Measurements from ENCODE around the gene LHFPL6.

Gene LHFPL6

DNA sequence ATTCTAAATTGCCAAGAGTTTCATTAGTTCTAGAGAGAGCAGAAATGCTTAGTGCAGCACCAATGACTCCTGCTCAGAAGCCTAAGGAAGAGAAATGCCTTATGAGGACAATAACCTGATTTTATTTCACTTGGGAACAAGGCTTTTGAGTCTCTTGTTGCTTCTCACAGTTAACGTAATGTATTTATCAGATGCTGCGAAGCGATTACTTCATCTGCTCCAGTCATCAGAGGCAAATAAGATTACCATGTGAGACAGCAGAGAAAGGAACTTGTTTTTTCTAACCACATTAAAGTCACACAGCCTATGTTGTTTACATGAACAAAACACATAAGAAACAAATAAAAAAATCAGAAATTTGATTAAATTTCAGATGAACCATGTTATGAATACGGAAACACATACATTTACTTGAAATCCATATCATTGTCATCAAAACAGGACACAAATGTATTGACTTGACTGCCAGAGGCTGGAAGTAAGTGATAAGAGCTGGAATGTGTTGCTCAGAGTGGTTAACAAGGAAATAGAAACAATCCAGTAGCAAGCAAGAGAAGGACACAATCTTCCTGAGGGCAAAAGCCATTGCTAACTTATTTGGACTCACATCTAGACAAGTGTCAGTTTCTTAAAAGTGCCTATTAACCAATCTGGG lies 147.3 kb downstream of the LHFPL6 start:
- DNase-seq, result no peak

DNA sequence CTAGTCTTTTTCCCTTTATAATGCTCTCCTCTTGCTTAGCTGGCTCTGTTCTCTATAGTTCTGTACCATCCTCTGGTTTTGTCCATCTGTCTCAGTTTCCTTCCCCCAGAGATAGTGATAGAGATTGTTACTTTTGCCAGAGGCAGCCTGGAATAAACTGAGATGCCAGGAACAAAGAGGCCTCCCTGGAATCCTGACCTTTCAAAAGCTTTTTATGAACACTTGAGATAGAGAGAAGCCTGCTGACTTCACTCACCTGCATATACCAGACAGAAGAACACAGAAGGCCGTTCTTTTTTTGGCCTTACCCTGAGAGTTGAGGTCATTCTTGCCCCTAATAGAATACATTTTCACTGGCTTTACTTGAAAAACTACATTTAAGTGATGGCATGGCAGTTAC lies 150.2 kb downstream of the LHFPL6 start:
- DNase-seq, result no peak

DNA sequence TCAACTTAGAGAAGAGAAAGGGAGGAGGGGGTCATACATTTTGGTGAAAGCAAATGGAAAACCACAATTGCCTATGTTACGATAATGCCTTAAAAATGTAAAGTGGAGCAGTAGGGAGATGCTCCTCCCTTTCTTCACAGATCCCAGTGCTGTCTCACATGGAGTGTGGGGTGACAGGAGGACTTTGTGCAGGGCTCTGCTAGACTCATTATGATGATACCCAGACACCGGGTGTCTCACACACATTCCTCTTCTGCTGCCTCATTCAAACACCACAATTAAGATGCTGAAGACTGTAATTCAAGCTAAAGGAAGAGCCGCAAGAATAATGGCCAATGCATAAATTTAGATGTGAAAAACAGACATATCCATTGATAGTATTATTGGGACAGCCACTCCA lies 150.6 kb downstream of the LHFPL6 start:
- no peak for DNase-seq

DNA sequence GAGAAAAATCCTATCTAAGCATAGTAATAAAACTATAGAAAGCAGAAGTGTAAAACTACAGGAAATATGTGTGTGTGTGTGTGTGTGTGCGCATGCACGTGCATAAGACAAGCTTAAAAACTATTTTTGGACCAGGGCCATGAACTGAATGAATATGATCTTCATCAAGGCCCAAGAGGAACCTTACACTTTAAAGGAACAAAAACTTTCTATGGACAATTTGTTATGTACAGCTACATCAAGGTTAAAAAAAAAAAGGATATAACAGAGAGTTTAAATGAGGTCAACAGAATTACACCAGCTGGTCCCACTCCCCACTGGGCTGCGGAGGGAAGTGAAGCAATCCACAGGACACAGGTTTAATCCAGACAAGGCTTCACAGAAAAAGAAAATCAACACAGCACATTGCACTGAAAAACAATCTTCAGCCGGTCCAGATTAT lies 151.1 kb downstream of the LHFPL6 start:
- no peak for DNase-seq

DNA sequence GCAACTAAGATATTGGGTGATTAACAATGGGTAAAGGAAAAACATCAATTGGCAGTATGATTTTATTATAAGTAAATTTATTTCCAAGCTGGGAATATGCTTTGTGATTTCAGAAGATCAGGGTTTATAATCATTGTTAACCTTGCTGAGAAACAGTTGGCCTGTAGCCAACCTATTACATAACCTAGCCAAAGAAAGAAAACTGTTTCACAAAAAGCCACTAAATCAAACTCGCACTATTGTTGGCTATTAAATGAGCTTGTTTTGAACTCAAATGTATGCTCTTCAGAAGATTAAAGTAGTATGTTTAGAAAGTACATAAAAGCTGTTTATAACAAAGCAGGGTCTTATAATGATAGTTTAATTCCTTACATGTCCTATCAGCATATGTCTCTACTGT lies 151.7 kb downstream of the LHFPL6 start:
- DNase-seq, result no peak

DNA sequence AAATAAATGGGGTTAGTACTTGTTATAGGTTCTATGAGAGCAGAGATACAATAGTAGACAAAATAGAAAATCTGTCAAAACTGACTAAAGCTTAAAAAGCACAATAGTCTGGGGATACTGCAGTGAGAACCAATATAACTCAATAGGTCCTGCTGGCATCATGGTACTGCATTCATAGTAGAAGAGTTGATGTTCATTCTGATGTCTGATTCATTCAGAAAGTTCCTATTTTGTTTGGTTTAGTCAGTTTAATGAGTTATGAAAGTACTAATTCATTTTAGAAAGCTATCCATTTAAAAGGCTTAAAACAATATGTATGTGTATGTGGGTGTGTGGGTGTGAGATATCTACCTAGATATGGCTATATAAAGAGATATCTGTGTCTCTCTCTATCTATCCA lies 152.8 kb downstream of the LHFPL6 start:
- no peak for DNase-seq

DNA sequence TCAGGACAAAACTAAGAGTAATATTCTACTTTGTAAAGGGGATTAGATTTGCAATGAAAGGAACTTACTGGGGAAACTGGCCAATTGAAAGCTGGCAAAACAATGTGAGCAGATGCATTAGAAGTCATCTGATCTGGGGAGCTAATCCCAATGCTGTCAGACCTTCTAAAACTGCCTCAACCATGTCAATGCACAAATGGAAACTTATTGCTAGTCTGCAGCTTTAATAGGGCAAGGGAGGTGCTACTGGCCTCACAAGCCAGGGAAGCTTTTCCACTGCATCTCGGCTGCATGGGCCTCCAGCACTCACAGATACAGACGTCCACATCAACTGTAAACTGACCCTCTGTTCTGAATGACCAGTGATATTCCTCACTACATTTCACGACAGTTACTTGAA lies 154.2 kb downstream of the LHFPL6 start:
- DNase-seq, result no peak

DNA sequence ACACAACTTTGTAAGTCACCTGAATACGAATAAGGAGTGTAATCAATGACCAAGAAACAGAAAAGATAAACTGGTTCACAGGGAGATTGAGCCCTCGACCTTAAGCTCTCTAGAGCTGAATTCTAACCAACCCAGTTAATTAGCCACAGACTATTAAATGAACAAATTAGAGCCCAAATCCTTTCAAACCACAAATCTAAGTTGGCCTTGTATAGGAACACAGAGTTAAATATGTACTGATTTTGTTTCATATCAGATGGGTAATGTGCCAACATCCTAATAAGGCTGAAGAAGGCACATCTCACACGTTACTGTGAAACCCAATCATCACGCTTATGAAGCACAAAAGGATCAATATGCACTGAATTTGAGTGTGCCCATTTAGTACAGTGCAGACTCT lies 156.1 kb downstream of the LHFPL6 start:
- no peak for DNase-seq

DNA sequence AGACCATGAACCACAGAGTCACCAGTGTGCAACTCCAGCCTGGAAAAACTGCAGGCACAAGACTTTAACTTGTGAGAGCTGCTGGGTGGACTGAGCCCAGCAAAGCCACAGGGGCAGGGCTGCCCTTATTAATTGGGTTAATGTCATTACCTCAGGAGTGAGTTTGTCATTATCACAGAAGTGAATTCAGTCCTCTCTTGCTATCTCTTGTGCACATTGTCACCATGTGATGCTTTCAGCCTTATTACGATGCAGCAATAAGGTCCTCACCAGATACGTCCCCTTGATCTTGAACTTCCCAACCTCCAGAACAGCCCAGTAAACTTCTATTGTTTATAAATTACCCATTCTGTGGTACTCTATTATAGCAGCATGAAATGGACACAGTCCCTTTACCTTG lies 158.1 kb downstream of the LHFPL6 start:
- no peak for DNase-seq

DNA sequence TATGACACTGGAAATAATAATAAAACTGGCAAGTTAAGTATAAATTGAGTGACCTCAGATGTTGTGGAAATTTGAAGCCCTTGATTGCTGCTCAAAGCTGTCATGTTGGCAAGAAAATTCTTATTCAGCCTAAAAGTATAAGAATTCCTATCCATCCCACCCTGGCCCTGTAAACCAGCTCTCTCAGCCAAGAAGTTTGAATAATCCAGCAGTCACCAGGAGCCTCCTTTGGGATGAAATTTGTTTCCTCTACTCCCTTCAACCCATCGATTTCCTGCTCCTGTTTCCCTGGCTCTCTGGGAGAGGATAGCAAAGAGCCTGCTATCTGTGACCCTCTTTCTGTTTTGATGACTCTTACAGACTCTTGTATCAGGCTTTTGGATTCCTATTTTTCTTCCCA lies 169.3 kb downstream of the LHFPL6 start:
- DNase-seq, result no peak

DNA sequence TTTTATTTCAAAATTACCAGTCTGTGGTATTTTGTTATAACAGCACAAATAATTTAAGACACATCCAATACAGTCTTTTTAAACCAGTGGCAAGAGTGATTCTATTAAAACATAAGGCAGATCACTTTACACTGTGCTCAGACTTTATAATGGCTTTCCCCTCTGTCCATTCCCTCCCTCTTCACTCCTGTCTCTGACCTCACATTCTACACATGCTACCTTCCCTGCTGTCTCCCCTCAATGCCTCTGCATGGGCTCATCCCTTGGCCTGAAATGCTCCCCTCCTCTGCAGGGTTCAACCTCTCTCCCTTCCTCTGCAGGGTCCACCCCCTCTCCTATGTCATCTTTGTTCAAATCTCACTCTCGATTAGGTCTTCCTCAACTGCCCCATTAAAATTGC lies 170.8 kb downstream of the LHFPL6 start:
- no peak for DNase-seq

DNA sequence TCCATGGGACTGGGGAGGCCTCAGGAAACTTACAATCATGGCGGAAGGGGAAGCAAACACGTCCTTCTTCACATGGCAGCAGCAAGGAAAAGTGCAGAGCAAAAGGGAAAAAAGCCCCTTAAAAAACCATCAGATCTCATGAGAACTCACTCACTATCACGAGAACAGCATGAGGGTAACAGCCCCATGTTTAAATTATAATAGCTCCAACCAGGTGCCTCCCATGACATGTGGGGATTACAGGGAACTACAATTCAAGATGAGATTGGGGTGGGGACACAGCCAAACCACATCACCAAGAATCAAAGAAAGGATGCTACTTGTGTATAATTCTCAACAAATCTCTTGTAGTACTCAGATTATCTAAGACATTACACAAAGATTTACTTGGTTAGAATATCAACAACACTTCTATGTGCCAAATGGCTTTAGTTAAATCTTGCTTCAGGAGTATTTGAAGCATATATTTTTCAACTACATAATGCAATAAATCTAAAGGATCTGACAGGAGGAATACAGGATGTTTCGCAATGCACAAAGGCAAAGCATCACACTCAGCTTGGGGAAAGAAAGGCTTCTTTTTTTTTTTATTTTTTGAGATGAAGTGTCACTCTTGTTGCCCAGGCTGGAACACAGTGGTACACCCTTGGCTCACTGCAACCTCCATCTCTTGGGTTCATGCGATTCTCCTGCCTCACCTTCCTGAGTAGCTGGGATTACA lies 180.0 kb downstream of the LHFPL6 start:
- no peak for DNase-seq

DNA sequence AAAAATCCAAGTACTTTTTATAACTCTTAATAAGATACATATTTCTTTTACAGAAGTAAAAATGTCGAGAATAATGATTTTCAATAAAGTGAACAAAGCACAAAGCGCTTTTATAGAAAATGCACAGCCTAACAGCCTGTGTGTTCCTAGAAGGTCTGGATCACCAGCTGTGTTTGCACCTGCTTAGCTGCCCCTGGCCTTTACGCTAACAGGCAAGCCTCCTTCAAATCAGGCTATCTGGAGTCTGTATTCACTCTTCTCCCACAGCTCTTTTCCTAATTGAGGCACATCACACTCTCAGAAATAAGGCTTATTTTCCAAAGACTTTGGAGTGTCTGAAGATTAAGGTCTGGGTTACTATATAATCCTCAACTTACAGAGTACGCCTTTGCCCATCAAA lies 183.1 kb downstream of the LHFPL6 start:
- no peak for DNase-seq

DNA sequence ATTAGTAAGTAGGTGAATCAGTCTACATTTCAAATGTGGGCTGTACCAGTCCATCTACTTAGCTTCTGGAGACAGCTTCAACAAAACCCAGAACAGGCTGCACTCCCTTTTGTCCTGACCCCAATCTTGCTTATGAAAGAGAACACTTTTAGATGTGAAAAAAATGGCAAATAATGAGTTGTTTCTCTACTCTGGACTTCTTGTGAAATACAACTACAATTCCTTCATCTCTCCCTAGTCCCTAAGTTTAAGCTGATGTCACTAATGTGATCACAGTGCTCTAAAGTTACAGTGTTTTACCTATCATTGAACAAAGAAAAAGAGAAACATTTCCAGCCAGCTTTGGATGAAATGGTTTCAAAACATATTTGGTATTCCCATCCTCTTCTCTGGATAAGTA lies 183.9 kb downstream of the LHFPL6 start:
- DNase-seq, result no peak

DNA sequence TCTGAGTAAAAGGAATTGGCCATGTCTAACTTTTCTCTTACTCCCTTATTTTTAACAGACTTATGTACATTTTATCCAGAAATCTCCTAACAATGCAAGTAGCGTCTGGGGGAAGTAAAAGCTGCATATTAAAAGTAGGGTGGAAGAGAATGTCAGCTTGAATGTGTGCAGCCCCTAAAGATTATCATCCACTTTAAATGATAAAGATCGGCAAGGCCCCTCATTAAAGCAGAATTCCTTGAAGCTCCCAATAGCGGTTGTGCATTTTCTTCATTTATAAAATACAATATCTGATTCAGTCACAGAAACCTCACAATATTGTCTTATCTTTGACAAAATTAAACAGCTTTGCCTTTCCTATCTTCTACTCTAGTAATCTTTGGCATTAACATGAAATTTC lies 184.6 kb downstream of the LHFPL6 start:
- DNase-seq, result no peak

DNA sequence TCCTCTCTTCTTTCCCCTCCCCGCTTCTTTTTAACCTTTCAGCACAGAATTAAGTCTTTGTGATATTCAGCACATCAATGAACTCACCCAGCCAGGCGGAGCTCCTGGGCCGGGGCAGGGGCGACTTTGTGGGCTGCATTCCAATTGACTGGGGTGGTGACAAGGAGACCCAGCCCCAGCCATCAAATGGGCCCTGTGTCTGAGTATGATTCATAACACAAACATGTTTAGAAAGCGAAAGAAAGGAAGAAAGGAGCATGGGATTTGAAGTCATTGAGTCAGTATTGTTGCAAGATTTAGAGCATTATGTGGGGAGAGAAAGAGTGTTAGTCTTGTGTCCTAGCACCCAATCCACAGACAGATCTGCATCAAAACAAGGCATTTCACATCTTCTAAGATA lies 185.3 kb downstream of the LHFPL6 start:
- no peak for DNase-seq

DNA sequence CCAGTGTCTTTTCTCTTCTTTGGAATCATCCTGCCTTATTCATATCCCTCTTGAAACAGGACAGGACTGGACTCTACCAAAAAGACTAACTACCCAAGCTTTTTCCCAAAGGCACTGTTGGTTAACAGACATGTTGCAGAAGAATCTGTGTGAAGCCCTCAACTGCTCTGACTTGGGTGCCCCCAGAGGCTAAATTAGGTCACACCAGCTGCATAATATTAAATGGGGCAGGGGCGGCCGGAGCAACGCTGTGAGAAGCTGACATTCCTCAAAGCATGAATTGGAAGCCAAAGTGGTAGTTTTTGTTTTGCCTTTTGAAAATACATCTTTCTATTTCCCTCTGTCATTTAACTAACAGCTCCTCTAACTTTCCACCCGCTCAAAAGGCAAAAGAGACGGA lies 185.9 kb downstream of the LHFPL6 start:
- DNase-seq, result no peak

DNA sequence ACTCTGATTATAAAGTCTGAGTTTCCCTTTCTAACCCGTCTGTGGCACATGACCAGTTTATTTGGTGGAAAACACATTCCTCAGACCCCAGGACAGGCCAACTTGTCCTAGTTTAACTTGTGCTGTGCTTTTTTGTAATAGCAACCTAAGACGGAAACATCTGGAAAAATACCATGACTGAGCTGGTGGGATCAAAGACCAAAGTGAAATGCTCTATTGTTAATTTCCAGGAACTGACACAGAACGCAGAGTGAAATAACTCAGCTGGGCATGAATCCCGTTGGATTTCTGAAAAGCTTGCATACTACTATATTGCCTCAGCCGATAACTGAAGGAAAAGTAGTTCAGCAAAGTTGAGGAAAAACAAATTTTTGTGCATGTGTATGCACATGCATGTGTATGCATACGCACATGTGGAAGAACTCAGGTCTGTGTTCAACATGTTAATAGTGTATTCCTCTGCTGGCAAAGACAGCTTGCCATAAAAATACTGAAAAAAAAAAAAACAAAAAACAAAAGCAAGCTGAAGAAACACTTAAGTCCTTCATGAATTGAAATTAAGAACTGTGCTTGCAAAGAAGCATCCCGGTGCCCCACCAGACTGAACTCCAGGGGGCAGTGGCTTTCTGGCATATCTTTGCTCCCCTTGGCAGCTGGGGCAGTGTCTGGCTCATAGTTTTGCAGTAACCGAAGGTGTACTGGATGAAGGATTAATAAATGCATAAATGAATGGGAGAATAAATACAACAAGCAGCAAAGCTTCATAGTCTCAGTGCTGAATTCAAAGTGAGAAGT lies 187.8 kb downstream of the LHFPL6 start:
- no peak for DNase-seq

DNA sequence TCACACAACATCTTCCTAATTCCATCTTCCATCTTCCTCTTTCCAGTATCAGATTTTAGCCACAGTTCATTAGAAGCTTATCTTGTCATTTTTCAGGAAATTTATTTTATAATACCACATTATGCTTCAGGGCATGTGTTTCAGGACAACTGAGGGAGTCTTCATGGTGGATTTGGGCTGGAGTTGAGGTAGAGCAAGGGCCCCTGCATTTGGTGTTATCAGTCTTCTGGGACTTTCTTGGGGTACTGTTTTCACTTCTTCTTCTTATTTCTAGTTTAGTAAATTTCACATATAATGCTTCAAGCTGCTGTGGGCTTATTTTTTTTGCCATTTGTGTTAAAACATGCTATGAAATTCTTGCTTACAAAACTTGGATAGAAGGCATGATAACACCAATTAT lies 188.7 kb downstream of the LHFPL6 start:
- no peak for DNase-seq

DNA sequence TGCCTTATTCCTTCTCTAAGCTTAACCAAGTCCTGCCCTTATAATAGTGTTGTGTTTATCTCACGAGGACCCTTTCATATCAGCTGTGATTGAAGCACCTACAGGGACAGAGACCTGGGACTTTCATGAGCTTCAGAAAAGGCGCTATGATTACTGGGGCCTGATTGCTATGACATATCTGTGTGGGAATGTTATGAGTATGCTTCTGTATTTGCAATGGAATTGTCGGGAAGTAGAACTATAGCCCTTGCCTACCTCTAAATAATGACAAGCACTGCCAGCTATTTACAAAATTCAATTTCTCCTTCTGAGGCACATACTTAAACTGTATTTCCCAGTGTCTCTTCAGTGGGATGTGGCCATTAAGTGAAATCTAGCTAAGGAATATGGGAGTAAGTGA lies 191.5 kb downstream of the LHFPL6 start:
- no peak for DNase-seq

DNA sequence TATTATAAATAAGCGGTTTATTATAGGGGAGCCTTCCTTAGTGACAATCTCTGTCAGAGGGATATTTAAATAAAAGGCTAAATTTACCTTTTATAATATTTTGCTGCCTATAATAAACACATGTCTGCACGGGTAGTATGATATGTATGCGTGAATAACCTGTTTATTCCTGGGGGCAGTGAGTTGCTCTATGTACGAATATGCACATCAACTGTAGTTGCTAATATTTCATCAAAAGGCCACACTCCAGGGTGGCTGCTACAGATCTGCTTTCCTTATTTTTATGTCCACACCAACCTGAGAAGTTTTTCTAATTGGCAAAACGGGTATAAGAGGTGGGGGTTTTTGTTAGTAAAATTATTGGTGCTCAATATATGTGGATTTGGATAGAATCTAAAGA lies 192.0 kb downstream of the LHFPL6 start:
- DNase-seq, result no peak

DNA sequence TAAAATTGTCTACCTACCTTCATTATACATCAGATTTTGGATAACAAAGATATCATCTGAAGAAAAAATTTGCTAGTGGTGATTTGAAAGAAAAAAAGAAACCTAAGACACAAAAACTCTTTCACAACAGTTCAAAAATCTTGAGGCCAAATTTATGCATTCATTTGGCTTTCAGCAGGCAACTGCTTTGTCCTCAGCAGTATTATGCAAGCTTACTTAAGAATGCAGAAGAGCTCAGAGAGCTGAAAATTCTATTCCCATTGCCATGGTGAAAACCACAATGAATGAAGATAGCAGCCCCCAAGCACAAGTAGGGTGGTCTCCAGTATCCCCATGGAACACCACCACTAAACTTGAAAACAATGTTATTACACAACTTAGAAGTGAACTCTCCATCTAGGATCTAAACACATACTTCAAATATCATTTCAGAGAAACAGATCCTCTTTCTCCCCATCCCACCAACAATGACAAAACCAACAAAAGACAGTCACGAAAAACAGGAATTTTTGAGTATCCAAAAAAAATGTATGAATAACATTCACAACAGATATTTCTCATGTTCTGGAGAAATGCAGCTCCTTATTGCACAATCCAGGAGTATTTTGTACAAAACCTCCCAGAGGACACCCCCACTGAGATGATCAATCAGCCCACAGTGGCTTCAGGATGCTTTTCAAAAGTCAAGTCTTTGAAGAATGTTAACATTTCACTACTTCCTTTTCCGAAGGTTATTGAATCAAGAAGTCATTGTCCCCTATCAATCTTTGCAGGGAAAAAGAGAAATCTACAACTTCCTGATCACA lies 192.7 kb downstream of the LHFPL6 start:
- no peak for DNase-seq

DNA sequence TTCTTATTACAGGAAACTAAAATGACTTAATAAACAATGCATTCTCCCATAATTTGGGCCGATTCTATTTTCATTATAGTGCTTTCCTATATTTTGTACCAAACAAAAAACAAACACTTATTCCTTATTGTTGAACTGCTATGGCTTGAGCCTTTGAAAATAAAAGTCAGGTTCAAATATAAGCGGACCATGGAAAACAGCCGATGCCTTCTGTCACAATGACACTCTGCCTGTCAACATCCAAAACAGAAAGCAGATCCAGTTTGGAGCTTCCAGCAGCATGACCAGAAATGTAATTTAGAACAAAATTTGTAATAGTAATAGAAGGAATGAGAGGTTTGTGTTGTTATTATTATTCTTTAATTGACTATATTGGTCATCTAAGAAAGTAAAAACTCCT lies 194.5 kb downstream of the LHFPL6 start:
- no peak for DNase-seq
